Stimulated activated CD4-positive, alpha-beta T cell treated with anti-CD3 and anti-CD28 coated beads, Interleukin-15, amount 100 ng/mL, for 24 hours (primary cell): ENCODE measurements around the gene CASP4.
"Not testable (repeated sequence)": the region's sequence is repeated elsewhere in the genome, so short reads cannot be mapped to it uniquely, and the experiment has no call there.

Experiments
- DNase-seq: peaks from one replicate; pipeline ENCODE4 v3.0.0-alpha.2; 2020

The CASP4 gene

DNA sequence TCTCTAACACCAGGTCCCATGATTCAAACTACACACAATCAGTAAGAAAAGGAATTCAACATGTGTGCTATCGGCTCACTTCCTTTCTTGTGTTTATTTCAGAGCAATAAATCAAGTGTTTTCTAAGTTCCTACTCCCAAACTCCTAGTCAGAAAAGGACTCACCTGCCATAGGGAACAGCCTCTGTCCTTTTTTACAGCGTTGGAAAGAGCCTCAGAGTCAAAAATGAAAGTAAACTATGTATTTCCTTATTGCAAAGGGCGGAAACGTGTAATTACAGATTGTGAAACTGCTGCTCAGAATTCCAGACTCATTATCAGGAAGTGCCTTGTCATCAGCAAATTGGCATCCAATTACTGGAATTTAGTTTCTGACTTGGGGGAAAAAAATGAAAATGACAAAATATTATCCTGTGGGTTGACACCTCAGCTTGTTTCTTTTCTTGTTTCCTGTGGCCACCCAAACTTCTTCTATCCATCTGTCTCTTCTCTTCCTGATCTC lies at the start of gene CASP4:
CASP4 (minus strand) TSS at position 220 of the 501 bp plus-strand sequence; CDS start at position 171, 49 bp downstream.
- DNase-seq, result no peak

DNA sequence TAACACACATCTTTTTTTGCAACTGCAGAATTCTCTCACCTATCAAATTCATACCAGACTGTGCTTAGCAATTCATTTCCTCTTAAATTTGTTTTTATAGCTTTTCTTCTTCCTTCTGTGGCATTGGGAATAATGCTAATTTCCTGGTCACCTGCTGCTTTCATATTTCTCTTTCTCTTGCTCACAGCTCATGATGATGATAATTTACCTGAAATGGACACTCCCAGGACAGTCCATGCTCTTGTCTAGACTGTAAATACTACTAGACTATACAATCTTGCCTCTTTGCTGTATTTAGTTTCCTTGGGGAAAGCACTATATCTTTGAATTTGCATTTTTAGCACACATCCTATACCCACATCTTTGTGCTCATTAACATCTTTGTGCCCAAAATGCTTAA lies 39.1 kb upstream of the CASP4 start:
- no peak for DNase-seq

DNA sequence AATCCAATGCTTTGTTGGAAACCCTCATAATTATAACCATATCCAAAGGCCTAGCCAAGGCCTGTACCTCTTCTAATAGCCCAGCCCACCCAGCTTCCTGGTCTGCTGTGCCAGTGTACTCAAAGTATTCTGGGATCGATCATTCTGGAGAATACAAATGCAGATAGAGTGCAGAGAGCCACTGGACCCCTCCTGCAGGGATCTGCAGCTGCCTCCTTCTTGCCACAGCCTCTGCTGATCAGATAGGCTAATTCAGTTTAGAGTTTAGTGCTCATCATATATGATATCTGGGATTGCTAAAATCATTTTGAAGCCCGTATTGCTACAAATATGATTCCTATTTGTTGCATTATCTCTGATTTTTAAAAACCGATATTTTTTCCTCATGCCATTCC lies 37.1 kb upstream of the CASP4 start:
- no peak for DNase-seq

DNA sequence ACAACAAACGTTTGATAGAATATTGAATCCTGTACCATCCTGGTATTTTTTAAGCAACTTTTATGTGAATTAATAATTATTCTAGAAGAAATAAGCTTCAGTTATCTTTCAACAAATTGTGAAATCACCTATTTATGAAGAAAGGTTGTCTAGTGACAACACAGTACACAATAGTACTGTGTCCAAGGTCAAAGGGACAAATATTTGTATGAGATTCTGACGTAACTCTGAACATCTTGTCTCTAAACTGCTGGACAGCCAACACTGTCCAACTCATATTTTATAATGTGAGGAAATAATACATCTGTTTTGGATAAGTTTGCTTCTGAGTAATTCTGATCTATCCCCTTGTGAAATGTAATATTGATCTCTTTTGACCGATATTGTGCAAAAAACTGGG lies 35.6 kb upstream of the CASP4 start:
- DNase-seq, result no peak

DNA sequence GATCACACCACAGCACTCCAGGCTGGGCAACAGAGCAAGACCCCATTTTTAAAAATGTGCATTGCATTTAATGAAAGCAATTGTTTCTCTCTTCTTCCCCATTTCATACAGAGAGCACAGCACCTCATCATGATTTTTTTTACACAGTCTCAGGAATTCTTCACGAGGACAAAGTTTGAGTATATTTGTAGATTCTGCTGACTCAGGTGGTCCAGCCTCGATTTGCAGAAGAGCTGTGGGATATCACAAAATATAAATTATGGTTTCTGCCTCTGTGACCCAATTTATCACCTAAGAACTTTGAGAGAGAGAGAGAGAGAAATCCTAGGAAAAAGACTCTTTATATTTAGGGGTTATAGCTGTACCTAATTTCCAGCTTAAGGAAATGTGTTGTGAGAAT lies 34.8 kb upstream of the CASP4 start:
- DNase-seq, result no peak

DNA sequence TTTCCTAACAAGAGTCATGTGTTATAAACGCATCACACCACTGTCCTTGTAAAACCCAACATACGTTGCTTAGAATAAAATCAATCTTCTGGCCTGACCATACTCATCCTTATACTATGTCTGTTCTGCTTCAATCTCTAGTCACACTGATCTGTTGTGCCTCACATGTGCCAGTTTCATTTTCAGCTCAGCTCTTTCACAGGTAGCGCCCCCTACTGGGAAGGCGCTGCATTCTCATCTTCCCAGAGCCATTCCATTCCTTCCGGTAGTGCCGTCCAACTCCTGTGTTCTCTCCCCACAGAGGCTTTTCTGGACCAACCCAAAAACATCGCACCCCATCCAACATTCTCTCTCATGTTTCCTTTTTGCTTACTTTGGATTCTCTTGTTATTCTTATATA lies 32.4 kb upstream of the CASP4 start:
- DNase-seq, result peak; percentile 62

DNA sequence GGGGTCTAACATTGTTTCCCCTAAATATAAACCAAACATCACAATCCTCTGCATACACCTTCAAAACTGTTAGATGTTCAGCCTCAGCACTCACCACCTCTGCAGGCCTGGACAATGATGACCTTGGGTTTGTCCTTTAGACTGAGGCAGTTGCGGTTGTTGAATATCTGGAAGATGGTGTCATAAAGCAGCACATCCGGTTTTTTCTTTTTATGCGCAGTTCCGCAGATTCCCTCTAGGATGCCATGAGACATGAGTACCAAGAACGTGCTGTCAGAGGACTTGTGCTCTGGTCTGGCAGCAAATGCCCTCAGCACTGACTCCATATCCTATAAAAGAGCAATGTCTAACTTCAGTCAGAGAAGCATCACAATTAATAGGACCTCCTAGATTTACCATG lies 31.8 kb upstream of the CASP4 start:
- DNase-seq, result peak; percentile 7

DNA sequence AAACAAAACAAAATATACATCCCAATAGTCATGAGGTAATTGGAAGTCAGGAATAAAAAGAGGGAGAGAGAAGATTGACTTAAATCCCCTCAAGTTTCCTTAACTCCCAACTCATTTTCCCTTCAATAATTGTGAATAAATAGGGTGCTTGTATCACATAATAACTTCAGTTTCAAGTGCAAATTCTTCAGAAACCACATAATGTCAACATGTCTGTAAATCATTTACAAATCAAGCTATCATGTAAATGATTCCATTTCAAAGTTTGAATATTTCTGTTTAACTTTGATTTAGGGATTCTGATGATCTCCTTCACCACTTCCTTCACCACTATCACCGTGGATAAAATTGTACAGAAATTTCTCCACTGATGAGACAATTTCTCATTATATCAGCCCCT lies 31.3 kb upstream of the CASP4 start:
- DNase-seq, result no peak

DNA sequence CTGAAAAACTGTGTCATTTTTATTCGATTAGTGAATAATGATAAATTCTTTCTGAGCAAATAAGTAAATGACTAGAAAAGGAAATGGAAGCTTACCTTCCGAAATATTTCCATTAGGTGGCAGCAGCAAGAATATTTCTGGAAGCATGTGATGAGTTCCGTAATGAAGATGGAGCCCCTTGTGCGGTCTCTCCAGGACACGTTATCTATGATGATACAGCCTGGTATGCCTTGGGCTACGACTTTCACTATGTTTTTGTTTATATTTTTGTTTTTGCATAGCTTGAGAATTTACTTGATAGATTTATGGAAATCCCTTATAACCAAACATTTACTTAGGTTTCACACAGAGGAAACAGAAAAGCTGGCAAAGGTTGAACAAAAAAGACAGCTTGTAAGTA lies 28.9 kb upstream of the CASP4 start:
- DNase-seq, result no peak

DNA sequence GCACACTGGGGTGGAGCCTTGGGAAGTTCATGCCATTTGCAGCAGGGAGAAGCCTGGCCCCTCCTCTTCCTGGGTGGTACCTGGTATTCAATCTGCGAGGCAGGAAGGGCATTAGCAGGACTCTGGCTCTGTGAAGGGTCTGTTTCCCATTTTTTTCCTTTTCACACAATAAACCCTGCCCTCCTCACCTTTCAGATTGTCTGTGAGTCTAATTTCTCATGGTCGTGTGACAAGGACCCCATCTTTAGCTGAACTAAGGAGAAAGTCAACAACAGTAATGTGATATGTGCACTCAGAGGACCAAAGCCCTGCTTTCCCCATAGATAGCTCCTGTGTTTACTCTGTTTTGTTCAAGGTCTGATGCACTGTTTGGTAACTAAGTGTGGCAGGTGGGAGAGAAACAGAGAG lies 26.6 kb upstream of the CASP4 start:
- no peak for DNase-seq

DNA sequence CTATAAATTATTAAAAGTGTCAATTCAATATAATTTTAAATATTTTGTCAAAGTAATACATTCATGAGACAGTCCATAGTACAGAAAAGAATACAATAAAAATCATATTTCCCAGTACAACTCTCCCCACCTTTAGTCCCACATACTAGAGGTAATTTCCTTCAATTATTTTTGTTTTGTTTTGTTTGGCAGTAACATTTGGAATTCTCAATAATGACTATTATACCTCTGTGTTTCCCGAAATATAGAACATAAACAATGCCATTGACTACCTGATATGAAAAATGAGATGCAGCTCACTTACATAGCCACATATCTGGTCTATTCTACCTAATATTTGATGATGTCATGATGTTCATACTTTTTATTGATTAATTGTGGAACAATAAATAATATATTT lies 24.4 kb upstream of the CASP4 start:
- no peak for DNase-seq

DNA sequence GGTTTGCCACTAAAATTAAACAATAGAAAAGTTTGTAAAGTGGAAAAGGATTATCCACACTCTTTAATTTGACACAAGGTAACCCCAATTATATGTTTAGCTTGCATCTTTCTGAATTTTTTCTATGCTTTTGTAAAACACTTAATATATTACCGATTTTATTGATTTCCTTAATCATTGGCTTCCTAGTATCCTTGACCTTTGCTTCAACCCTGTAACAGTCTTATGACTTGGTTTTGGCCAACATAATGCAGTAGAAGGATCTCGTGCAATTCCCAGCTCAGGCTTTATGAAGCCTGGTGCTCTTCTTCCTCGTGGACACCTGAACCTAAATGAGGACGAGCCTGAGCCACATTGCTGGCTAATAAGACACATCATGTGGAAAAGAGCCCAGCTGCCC lies 23.6 kb upstream of the CASP4 start:
- DNase-seq, result no peak

DNA sequence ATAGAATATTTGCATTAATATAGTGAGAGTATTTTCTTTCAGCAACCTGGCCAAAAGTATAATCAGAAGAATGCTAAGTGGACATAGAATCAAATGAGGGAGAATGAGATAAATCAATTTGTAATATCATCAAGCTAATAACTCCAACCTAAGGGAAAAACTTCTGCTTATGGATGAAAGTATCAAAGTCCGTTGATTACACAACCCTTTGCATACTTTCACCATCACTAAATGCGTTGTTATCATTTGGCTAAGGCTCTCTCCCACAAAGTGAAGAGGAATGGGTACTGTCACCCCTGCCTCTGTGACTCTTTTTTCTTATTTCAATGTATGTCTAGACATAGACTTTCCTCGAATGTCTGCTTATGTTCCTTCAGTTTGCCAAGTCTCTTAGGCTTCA lies 16.4 kb upstream of the CASP4 start:
- DNase-seq, result no peak

DNA sequence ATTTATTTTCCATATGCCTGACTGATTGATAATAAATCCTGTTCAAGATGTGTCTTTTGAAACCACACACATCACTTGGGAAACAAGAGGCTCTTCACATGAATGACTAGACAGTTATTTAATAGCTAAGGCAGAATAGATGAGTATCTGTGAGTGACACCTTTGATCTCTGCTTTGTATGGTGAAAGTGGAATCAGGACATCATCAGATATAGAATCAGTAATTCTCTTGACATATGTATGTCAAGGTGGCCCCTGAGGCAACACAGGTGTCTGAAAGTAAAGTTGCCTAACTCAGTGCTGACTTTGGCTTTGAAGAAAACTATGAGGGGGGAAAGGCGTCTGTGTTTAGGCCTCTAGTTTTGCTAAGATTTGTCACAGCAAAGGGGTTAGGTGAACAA lies 11.5 kb upstream of the CASP4 start:
- no peak for DNase-seq

DNA sequence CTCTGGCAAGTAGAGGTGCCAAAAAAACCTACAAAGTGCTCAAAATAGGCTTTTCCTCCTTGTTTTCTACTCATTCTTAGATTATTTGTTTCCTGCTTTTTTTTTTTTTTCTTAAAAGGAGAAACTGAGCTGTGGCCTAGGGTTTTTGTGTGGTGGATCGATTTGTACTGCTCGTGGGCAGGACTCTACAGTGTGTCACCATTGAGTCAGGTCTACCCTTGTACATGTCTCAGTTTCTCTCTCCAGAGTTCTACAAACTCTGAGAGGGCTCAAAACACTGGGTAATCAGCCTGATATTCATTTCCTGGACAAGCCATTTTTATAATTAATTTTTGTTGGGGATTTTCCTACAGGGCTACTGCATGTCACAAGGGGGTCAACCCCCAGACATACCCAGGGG lies 5.2 kb upstream of the CASP4 start:
- no peak for DNase-seq

DNA sequence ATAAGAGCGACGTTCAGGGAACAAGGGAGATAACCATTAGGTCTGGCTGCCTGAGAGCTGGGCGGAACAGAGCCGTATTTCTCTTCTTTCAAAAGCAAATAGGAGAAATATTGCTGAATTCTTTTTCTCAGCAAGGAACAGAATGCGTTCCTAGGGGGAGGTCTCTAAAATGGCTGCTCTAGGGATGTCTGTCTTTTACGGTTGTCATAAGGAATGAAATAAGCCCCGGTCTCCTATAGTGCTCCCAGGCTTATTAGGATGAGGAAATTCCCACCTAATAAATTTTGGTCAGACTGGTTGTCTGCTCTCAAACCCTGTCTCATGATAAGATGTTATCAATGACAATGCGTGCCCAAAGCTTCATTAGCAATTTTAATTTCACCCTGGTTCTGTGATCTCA lies 4.5 kb upstream of the CASP4 start:
- not testable (repeated sequence) for DNase-seq

DNA sequence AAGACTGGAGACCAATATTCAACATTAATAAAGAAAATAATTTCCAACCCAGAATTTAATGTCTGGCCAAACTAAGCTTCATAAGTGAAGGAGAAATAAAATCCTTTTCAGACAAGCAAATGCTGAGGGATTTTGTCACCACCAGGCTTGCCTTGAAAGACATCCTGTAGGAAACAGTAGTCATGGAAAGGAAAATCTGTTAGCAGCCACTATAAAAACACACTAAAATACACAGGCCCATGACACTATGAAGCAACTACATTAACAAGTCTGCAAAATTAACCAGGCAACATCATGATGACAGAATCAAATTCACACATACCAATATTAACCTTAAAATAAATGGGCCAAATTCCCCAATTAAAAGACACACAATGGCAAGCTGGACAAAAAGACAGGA lies 2.4 kb upstream of the CASP4 start:
- DNase-seq, result no peak

DNA sequence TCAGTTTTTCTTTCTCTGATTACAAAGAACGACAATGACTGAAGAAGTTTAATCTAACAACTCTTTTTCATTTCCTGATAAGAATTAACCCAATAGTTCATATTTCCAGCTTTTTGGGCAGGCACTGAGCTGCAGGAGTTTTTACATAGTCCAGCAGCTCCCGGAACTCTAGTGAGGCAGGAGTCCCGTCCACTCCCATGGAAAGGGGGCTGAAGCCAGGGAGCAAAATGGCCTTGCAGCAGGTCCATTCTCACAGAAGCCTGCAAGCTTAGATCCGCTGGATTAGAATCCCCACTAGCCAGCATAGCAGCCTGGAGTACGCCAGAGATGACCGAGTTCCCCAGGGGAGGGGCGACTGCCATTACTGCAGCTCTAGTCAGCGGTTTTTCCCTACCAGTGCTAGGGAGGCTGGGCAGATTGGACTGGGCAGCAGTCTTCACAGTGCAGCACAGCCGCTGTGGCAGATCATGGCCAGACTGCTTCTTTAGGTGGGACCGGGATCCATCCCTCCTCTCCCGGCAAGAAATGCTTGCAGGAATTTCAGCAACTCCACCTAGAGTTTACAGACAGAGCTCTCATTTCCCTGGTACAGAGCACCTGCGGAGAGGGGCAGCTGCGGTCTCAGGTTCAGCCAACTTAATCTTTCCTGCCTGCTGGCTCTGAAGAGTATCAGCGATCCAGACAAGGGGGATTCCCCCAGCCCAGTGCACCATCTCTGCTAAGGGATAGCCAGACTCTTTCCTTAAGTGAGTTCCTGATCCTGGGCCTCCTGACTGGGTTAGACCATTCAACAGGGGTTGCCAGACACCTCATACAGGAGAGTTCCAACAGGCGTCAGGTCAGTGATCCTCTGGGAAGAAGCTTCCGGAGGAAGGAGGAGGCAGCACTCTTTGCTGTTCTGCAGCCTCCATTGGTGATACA lies 742 bp upstream of the CASP4 start:
- peak; percentile 6 for DNase-seq

DNA sequence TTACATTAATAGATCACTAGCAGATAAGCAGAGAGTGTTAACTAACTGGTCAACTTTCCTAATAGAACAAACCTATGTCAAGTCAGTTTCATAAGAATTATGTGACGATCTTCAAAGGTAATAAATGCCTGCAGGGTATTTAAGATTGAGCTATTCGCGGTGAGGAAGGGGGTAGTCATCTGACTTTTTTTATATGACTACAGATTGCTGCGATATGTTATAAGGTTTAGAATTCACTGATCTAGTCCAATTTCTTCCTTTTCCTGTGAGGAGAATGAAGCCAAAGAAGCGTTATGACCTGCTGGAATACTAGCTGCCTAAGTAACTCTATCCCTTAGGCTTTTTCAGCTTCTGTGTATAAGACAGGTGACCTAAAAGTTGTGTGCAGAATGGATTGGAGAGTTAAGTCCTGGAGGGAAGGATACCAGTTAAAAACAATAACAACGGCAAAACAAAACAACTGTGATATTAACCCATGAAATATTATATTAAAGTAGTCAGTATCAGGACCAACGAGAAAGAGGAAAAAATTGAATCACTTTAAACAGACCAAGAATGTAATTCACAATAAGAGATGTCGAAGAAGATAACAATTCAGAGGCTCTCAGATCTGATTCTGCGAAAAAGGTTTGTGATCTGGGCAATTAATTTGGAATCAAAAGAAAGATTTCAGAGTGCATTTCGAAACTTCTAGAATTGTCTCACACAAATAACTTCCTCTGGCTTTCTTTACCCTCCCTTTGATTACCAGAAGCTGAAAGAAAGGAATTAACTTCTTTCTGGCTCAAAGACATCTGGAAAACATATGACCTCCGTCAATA lies 630 bp downstream of the CASP4 start:
- DNase-seq, result no peak

DNA sequence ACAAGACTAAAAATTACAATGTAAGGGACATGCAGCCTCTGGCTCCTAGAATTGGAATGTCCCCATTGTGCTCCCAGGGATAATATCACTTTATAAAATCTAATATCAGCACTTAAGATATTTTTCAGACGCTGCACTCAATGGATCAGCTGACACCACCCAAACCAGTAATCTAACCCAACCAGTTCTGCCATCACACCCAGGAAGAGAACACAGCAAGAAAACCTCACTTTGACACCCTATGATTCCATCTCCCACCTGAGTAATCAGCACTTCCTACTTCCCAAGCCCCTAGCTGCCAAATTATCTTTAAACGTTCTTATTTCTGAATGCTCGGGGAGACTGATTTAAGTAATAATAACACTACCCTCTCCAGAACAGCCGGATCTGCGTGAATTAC lies 2.6 kb downstream of the CASP4 start:
- DNase-seq, result no peak

DNA sequence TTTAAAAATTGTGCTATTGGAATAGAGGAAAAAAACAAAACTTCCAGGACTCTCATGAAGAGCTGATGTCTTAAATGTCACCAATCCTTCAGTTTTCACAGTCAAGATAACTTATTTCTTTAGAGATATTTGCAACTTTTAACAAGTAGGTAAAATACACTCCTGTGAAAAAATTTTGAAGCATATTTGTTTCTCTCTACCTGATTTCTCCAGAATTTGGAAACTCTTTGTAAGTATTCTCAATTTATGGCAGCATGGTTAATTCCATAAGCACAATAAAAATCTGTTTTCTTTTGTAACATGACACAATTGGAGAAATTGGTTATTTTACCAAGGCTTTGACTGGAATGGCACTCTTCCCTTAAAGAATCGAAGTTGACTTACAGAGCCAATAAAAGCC lies 4.1 kb downstream of the CASP4 start:
- DNase-seq, result no peak

DNA sequence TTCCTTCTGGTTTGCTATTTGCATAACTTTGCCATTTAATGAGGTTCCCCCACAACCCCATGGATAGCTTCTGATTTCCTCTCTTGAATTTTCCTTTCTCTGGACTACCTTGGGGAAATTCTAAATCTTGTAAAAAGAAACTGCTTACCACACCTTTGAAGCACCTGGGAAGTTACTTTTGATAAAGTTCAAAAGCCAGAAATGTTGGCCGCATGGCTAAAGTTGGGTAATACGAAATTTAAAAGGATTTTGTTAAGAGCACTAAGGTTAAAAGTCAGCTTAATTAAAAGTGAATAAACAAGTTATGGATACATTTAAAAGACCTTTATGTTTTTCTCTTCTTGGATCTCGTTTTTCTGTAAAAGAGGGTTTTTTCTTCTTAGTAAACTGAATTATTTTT lies 5.5 kb downstream of the CASP4 start:
- no peak for DNase-seq

DNA sequence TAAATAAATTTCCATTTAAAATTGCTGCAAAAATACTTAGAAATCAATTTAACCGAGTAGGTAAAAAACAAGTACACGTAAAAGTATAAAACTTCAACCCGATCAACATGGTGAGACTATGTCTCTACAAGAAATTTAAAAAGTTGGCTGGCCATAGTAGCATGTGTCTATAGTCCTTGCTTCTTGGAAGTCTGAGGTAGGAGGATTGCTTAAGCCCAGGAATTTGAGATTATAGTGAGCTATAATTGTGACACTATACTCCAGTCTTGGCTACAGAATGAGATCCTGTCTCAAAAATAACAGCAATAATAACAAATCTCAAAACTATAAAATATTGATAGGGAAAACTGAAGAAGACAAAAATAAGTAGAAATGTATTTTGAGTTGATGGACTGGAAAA lies 11.1 kb downstream of the CASP4 start:
- no peak for DNase-seq

DNA sequence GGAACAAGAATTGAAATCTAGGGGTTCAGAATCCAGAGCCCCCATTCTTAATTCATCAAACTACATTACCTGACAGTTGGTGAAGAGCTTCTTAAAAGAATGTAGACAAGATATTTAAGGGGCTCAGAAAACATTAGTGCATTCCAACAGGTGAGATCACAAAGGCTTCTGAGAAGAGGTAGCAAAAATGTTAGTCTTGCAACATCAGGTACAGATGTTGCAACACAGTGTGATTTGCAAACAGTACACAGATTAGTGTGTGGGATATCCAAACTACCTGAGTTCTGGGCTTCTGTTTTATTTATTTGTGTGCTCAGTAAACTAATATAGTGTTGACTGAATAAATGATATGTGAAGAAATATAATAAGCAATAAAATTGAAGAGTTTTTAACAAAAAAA lies 11.8 kb downstream of the CASP4 start:
- DNase-seq, result no peak
